BJ (cell line): ENCODE measurements around the gene AP5Z1. TPM values are rescaled to one million over a fixed set of nuclear protein-coding genes. Genes with fewer than 3 reads are reported as not detected.
A peak's percentile ranks its signal among the peaks of the same experiment; 100 is the strongest.
"Not testable (repeated sequence)": the region's sequence is repeated elsewhere in the genome, so short reads cannot be mapped to it uniquely, and the experiment has no call there.

ENCODE experiments used
- CTCF ChIA-PET: fragments of 350-600 bp; formaldehyde crosslinking; extraction: SDS; loops from one replicate; lab custom pipeline; 2021; ENCODE audit warnings: antibody characterized with exemption, inconsistent platforms; lab: Yijun Ruan, JAX
- POLR2A ChIA-PET: fragments of 300-600 bp; sonication (Branson Sonifier 250); formaldehyde crosslinking; extraction: SDS; loops from one replicate; lab custom pipeline; 2021; ENCODE audit warnings: antibody characterized with exemption; lab: Charles Lee
- DNase-seq: peaks from one replicate; pipeline ENCODE4 v3.0.0-alpha.2; 2011; ENCODE audit warnings: low read depth
- H3K27me3 ChIP-seq: 2 replicates; pipeline ENCODE4 v1.6.0; 2011; ENCODE audit warnings: low read length; ENCODE audit not compliant: control insufficient read depth, insufficient read depth
- H3K36me3 ChIP-seq: 2 replicates; pipeline ENCODE4 v1.5.1; 2011; ENCODE audit warnings: low read length; ENCODE audit not compliant: control insufficient read depth, insufficient read depth
- H3K4me3 ChIP-seq: 2 replicates; pipeline ENCODE4 v1.5.1; 2011; ENCODE audit warnings: low read depth, mild to moderate bottlenecking, control low read depth, low read length
- polyA plus RNA-seq: library from polyadenylated mRNA; depleted of rRNA; stranded (reverse); fragments of >200 nt; gene quantifications from 2 replicates; pipeline ENCODE4 v1.2.3, GENCODE V29; 2011
- TF ChIP-seq, protein P1 (sequence below): IDR thresholded peaks from 2 replicates; pipeline ENCODE4 v1.5.1; 2011; ENCODE audit warnings: low read depth, mild to moderate bottlenecking, control low read depth, inconsistent platforms, low read length, moderate library complexity; ENCODE audit not compliant: insufficient read depth

The AP5Z1 gene
- polyA plus RNA-seq, 1 experiment = 27.3 TPM

DNA sequence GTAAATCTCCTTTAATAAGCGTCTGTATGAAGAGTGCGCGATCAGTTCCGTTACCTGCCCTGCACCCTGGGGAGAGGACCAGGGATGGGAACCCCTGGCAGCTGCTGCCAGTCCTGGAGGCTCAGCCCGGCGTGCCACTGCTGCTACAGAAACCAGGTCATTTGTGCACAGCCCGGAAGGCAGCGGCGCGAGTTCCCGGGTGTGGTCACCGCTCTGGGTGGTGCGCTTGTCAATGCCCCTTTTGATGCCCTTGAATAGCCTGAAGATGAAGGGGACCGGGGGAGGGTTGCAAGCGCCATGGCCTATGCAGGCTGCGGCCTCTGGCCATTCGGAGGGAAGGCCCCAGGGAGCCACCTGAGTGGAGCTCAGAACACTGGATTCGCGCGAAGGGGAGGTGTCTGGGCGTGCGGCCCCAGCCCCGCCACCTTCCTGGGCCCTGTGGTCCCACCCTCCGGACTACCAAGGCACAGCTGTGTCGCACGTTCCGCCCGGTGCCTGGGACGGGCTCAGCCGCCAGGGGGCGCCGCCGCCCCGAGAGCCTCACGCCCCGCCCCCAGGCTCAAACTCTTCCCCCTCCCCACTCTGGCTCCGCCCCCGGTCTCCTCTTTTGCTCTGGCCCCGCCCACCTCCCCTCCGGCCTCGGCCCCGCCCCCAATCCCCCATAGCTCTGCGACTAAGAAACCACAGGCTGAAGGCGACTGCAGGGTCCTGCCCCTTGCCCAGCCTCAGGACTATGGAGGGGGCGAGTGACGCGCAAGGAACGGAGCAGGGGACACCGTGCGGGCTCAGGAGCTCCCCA is 16.5 kb downstream of the AP5Z1 start:
- no peak overlapping the region for H3K4me3 ChIP-seq
- H3K36me3 ChIP-seq = peaks cover 29% of the 10 kb centered on the region
- H3K27me3 ChIP-seq = no peaks in the 10 kb centered on the region
- ChIA-PET CTCF (interaction anchor here (0.9 to 3.8 kb wide), 10 partner anchors 11 to 294 kb away, joined by 3 to 23 read pairs (median 4); no protein-coding TSS in a partner anchor), POLR2A (no interaction called here)
- TF ChIP-seq, protein P1, sequence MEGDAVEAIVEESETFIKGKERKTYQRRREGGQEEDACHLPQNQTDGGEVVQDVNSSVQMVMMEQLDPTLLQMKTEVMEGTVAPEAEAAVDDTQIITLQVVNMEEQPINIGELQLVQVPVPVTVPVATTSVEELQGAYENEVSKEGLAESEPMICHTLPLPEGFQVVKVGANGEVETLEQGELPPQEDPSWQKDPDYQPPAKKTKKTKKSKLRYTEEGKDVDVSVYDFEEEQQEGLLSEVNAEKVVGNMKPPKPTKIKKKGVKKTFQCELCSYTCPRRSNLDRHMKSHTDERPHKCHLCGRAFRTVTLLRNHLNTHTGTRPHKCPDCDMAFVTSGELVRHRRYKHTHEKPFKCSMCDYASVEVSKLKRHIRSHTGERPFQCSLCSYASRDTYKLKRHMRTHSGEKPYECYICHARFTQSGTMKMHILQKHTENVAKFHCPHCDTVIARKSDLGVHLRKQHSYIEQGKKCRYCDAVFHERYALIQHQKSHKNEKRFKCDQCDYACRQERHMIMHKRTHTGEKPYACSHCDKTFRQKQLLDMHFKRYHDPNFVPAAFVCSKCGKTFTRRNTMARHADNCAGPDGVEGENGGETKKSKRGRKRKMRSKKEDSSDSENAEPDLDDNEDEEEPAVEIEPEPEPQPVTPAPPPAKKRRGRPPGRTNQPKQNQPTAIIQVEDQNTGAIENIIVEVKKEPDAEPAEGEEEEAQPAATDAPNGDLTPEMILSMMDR = peak; percentile 68
- DNase-seq = no peak

DNA sequence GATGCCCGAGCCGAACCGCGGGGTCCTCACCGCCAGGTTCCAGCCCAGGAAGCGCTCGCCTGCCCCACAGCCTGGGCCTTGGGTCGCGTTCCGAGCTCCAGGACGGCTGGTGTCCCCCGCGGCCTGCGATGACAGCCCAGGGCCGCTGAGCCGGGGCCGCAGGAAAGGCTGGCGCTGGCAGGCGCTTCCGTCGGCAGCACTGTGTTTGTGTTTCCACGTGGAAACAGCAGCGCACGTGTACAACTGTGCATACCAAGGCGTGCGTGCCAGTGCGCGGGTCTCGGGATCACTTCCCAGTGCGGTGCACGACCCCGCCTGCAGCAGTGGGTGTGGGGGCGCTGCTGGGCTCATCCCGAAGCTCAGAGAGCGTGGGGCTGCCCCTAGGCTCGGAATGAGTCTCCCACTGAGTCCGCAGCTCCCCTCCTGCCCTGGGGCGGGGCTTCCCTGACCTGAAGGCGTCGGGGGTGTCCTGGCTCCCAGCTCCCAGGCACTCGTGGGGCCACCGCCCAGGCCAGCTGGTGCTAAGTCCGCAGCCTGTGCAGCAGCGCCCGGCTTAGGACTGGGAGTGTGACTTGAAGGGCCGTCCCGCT is 17.2 kb downstream of the AP5Z1 start:
- TF ChIP-seq, protein P1 = no peak
- POLR2A ChIA-PET = no interaction called here
- CTCF ChIA-PET = interaction anchor here (0.6 to 3.8 kb wide), 12 partner anchors 11 to 817 kb away, joined by 3 to 23 read pairs (median 4); partner anchors contain the start of gene RADIL
- DNase-seq = no peak
- H3K27me3 ChIP-seq = no peaks in the 10 kb centered on the region
- H3K36me3 ChIP-seq = peaks cover 26% of the 10 kb centered on the region
- no peak overlapping the region for H3K4me3 ChIP-seq

DNA sequence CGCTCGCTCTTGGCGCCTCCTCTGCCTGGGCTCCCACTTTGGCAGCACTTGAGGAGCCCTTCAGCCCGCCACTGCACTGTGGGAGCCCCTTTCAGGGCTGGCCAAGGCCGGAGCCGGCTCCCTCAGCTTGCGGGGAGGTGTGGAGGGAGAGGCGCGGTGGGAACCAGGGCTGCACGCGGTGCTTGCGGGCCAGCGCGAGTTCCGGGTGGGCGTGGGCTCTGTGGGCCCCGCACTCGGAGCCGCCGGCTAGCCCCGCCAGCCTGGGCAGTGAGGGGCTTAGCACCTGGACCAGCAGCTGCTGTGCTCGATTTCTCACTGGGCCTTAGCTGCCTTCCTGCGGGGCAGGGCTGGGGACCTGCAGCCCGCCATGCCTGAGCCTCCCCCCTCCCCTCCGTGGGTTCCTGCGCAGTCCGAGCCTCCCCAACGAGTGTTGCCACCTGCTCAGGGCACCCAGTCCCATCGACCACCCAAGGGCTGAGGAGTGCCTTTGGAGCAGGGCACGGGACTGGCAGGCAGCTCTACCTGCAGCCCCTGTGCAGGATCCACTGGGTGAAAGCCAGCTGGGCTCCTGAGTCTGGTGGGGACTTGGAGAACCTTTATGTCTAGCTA is 18.1 kb downstream of the AP5Z1 start:
- H3K4me3 ChIP-seq, DNase-seq, POLR2A ChIA-PET, H3K27me3 ChIP-seq: not testable (repeated sequence)
- CTCF ChIA-PET = interaction anchor here (1.0 to 3.8 kb wide), 5 partner anchors 23 to 293 kb away, joined by 3 to 23 read pairs (median 3); partner anchors contain the start of gene RADIL
- peaks cover 20% of the 10 kb centered on the region for H3K36me3 ChIP-seq

DNA sequence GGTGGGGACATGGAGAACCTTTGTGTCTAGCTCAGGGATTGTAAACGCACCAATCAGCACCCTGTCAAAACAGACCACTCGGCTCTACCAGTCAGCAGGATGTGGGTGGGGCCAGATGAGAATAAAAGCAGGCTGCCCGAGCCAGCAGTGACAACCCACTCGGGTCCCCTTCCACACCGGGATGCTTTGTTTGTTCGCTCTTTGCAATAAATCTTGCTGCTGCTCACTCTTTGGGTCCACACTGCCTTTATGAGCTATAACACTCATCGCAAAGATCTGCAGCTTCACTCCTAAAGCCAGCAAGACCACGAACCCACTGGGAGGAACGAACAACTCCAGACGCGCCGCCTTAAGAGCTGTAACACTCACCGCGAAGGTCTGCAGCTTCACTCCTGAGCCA is 18.7 kb downstream of the AP5Z1 start:
- POLR2A ChIA-PET, H3K27me3 ChIP-seq, DNase-seq, H3K4me3 ChIP-seq: not testable (repeated sequence)
- CTCF ChIA-PET = interaction anchor here (3.8 kb wide), 1 partner anchor 292 kb away, joined by 23 read pairs; no protein-coding TSS in a partner anchor
- H3K36me3 ChIP-seq = peaks cover 15% of the 10 kb centered on the region

DNA sequence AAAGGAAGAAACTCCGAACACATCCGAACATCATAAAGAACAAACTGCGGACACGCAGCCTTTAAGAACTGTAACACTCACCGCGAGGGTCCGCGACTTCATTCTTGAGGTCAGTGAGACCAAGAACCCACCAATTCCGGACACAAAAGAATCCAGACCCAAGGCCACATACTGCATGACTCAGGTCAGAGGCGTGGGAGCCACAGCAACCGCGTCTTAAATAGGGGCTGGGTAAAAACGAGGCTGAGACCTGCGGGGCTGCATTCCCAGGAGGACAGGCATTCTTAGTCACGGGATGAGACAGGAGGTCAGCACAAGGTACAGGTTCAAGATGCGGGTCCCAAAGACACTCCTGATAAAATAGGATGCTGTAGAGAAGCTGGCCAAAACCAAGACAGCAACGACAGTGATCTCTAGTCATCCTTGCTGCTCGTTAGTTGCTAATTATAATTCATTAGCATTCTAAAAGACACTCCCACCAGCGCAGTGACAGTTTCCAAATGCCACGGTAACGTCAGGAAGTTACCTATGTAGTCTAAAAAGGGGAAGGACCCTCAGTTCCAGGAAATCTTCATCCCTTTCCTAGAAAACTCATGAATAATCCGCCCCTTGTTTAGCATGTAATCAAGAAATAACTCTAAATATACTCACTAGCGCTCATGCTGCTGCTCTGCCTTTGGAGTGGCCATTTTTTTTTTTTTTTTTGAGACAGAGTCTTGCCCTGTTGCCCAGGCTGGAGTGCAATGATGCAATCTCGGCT is 19.3 kb downstream of the AP5Z1 start:
- POLR2A ChIA-PET = no interaction called here
- H3K4me3 ChIP-seq = no peak overlapping the region
- CTCF ChIA-PET = interaction anchor here (3.8 kb wide), 1 partner anchor 291 kb away, joined by 23 read pairs; no protein-coding TSS in a partner anchor

More for the DNA sequence above, 19.3 kb downstream of the AP5Z1 start:
- DNase-seq = no peak
- Histone ChIP-seq H3K27me3 (no peaks in the 10 kb centered on the region), H3K36me3 (peaks cover 15% of the 10 kb centered on the region)
- TF ChIP-seq, protein P1 = no peak
